Measurements from ENCODE around the gene CETN2.
"Not testable (repeated sequence)": the region's sequence is repeated elsewhere in the genome, so short reads cannot be mapped to it uniquely, and the experiment has no call there.

The CETN2 gene

GRCh38 chrX:152832520-152832919 is 2.0 kb upstream of the CETN2 start:
- DNase-seq (ENCODE audit: low read depth in 2 of 2), result no peak

- no peak for DNase-seq (ENCODE audit: low read depth in 2 of 2)
Observed at GRCh38 chrX:152831391-152831790, 834 bp upstream of the CETN2 start.

GRCh38 chrX:152824841-152825374 is 5.6 kb downstream of the CETN2 start:
- no peak for DNase-seq (ENCODE audit: low read depth in 2 of 2)

GRCh38 chrX:152823657-152824056 is 6.9 kb downstream of the CETN2 start:
- DNase-seq (ENCODE audit: low read depth in 2 of 2), result no peak

GRCh38 chrX:152822383-152823086 is 8.0 kb downstream of the CETN2 start:
- DNase-seq (ENCODE audit: low read depth in 2 of 2), result no peak

GRCh38 chrX:152821145-152821765 is 9.3 kb downstream of the CETN2 start:
- no peak for DNase-seq (ENCODE audit: low read depth in 2 of 2)

- no peak for DNase-seq (ENCODE audit: low read depth in 2 of 2)
Observed at GRCh38 chrX:152819732-152820131, 10.8 kb downstream of the CETN2 start.

GRCh38 chrX:152819266-152819665 is 11.3 kb downstream of the CETN2 start:
- no peak for DNase-seq (ENCODE audit: low read depth in 2 of 2)

- no peak for DNase-seq (ENCODE audit: low read depth in 2 of 2)
Observed at GRCh38 chrX:152818356-152818755, 12.2 kb downstream of the CETN2 start.

- DNase-seq (ENCODE audit: low read depth in 2 of 2), result no peak
Observed at GRCh38 chrX:152817078-152817764, 13.3 kb downstream of the CETN2 start.

GRCh38 chrX:152814048-152814447 is 16.5 kb downstream of the CETN2 start:
- no peak for DNase-seq (ENCODE audit: low read depth in 2 of 2)

GRCh38 chrX:152813206-152813605 is 17.4 kb downstream of the CETN2 start:
- no peak for DNase-seq (ENCODE audit: low read depth in 2 of 2)

GRCh38 chrX:152810403-152810802 is 20.2 kb downstream of the CETN2 start:
- no peak for DNase-seq (ENCODE audit: low read depth in 2 of 2)

- DNase-seq (ENCODE audit: low read depth in 2 of 2), result no peak
Observed at GRCh38 chrX:152806035-152806434, 24.5 kb downstream of the CETN2 start.

GRCh38 chrX:152798945-152799344 is 31.6 kb downstream of the CETN2 start:
- no peak for DNase-seq (ENCODE audit: low read depth in 2 of 2)

- DNase-seq (ENCODE audit: low read depth in 2 of 2), result not testable (repeated sequence)
Observed at GRCh38 chrX:152787062-152787461, 43.5 kb downstream of the CETN2 start.

Data from fibroblast of skin of left biceps (primary cell).